Testis (tissue), 2 donors: ENCODE data around the gene SYAP1.

Experiments
- POLR2A ChIP-seq: fragments of 450-650 bp; IDR thresholded peaks from one replicate; pipeline ENCODE4 v1.6.1; 2017; ENCODE audit warnings: antibody characterized with exemption, mild to moderate bottlenecking, moderate library complexity
- TF ChIP-seq, protein P1 (sequence below), 3 experiments: fragments of 450-650 bp in 2 of 3; fragments of 200-600 bp in 1 of 3; sonication (generic) in 1 of 3; IDR thresholded peaks; one replicate each; pipeline ENCODE4 v1.5.1; 2016 to 2019; ENCODE audit warnings: antibody characterized with exemption in 3 of 3, mild to moderate bottlenecking in 2 of 3, moderate library complexity in 1 of 3

GRCh38 chrX:16678689-16679088 lies 40.7 kb upstream of the SYAP1 start:
- TF ChIP-seq POLR2A = no peak
- TF ChIP-seq, protein P1, sequence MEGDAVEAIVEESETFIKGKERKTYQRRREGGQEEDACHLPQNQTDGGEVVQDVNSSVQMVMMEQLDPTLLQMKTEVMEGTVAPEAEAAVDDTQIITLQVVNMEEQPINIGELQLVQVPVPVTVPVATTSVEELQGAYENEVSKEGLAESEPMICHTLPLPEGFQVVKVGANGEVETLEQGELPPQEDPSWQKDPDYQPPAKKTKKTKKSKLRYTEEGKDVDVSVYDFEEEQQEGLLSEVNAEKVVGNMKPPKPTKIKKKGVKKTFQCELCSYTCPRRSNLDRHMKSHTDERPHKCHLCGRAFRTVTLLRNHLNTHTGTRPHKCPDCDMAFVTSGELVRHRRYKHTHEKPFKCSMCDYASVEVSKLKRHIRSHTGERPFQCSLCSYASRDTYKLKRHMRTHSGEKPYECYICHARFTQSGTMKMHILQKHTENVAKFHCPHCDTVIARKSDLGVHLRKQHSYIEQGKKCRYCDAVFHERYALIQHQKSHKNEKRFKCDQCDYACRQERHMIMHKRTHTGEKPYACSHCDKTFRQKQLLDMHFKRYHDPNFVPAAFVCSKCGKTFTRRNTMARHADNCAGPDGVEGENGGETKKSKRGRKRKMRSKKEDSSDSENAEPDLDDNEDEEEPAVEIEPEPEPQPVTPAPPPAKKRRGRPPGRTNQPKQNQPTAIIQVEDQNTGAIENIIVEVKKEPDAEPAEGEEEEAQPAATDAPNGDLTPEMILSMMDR (IDR thresholded peaks at IDR 0.05) = no peak
